ENCODE results near the gene SIGLEC15.
"Not testable (repeated sequence)": the region's sequence is repeated elsewhere in the genome, so short reads cannot be mapped to it uniquely, and the experiment has no call there.

SIGLEC15 gene, protein sequence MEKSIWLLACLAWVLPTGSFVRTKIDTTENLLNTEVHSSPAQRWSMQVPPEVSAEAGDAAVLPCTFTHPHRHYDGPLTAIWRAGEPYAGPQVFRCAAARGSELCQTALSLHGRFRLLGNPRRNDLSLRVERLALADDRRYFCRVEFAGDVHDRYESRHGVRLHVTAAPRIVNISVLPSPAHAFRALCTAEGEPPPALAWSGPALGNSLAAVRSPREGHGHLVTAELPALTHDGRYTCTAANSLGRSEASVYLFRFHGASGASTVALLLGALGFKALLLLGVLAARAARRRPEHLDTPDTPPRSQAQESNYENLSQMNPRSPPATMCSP

DNA sequence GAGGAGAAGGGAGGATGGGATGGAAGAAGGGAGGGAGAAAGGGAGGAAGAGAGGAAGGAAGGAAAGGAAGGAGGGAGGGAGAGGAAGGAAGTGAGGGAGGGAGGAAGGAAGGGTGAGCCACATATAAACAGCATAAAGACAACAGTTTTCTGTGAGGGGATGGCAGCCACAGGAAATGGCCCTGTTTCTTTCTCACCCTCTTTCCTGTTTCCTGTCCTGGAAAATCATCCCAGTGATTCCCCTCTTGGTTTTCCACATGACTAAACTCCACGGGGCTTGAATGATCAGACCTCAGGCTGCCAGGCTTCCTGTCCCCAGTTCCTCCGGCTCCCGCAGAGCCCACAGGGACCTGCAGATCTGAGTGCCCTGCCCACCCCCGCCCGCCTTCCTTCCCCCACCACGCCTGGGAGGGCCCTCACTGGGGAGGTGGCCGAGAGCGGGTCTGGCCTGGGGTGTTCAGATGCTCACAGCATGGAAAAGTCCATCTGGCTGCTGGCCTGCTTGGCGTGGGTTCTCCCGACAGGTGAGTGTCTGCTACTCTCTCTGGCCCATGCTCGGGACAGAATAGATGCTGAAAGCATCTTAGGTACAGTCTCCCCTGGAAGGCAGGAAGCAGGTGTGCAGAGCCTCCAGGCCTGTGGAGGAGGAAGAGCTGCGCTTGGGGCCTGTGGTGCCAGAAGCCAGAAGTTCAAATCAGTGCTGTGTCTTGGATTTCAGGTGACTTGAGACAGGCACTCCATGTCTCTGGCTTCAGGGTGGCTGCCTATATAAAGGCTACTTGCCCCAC lies at the start of gene SIGLEC15:
TSS of gene SIGLEC15 (plus strand) at position 418 of the 787 bp plus-strand sequence. CDS start at position 472, 54 bp downstream.
- no peak for DNase-seq (ENCODE audit: extremely low read depth in 1 of 2, low read depth in 1 of 2)

DNA sequence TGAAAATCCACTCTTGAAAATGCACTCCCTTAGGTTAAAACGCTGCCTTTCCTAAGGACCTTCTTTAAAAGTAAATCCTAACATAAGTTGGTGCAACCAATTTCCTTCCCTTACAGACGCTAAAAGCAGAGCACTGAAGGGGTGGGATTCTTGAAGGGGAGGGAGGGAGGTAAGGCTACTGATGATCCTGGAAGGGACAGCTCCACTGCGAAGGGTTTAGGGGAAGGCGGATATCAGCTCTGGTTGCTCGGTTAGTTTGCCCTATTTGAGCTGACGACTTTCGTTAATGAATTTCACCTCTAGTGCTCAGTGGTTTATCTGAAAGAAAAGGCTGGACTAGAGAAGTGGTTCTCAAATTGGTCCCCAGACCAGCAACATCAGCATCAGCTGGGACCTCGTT lies 49.7 kb upstream of the SIGLEC15 start:
- DNase-seq (ENCODE audit: extremely low read depth in 1 of 2, low read depth in 1 of 2) = no peak

DNA sequence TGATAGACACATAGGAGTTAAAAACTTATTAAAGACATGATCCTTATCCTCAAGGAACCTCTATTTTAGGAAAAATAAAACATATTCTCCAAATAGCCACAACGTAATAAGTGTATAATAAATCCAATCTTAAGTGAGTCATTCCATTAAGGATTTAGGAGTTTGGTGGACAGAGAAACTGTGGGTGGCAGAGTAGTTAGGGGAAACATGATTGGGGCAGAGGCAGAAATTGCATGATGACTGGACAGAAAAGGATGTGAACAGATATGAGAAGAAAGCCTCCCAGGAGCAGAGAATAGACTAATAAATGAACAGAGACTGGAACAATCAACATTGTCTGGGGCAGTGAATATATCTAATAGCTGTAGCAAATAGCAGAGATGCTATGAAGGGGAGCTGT lies 48.1 kb upstream of the SIGLEC15 start:
- no peak for DNase-seq (ENCODE audit: extremely low read depth in 1 of 2, low read depth in 1 of 2)

DNA sequence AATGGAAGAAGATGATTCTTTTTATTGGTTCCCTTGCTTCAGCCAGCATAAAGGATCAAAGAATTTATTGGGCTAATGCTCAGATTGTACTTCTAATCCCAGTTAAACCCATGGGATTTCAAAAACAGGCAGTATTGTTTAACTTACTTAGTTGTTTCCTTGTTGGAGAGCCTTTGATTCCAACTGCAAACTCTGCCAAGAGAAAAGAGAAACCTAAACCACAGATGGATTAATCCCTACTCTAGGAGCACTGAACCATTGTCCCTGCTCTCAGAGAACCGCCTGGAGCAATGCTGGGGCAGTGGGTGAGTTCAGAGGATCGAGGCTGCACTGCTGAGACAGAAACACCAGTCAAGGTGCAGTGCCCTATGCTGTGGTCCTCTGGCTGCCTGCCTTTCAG lies 44.9 kb upstream of the SIGLEC15 start:
- DNase-seq (ENCODE audit: extremely low read depth in 1 of 2, low read depth in 1 of 2) = no peak

DNA sequence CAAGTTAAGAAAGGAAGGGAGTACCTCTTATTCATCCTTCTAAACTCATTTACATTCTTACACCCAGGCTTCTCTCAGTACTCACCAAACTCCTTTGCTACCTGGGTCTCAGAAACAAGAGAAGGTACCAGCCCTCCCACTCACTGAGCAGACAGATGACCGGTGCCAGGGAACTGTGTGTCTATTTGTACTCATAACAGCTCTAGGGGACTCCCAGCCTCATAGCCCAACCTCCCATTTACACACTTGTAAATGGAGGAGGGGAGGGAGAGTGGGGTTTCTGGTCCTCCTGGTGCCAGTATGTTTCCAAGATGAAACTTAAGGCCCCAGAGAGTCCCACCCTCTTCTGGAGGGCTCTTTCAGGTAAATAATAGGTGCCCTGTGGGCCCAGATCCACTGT lies 42.8 kb upstream of the SIGLEC15 start:
- no peak for DNase-seq (ENCODE audit: extremely low read depth in 1 of 2, low read depth in 1 of 2)

DNA sequence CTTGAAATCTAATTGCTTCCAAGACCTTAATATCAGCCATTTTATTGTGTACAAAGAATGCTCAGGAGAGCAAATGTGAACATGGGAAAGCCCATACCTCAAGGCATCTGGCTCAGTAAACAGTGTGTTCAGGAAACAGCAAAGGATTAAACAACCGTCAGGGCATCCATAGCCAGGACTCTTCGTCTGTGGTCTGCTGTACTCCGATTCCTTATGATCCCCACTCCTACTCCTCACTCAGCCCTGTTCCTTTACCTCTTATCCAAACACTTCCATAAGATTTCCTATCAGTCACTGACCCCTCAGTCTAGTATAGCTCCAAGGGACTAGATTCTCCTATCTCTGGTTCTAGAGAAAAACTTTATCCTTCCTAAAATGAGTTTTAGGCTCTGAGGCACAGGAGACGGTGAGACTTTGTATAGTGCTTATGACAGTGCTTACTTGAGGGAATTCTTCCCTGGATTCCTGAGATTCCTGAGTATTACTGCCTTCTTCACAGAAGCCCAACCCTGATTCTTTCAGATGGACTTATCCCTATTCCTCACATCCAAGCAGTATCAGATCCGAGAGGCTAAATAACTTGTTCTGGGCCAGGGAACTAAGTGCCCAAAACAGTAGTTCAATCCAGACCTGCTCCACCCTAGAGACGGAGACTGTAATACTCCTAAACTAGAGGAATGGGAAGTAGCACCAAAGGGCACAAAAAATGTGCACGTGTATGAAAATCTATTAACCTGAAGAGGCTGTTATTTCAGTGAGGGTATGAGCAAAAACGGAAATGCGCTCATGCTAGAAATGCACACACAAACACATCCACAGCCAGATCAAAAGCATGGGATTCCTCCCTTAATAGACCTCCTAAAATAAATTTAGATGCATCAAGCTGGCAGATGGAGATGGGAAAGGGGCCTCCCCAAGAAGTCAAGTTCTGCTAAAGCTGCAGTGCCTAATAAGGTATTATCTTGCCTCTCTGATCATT lies 42.1 kb upstream of the SIGLEC15 start:
- no peak for DNase-seq (ENCODE audit: extremely low read depth in 1 of 2, low read depth in 1 of 2)

DNA sequence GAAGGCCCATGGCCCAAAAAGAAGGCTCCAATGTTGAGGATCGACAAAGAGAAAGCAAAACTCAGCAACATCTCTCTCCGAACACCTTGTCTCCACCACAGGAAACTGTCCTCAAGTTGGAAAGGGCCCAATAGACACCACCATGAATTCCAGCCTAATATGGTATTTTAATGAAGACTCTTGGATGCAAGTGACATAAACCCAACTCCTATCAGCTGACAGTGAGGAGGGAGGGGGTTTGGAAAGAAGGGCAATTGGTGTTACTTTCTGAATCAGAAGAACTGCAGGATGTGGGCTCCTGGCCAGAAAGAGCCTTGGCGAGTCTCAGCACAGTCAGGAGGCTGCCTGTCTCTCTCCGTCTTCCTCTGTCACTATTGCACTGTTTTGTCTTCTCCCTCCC lies 40.3 kb upstream of the SIGLEC15 start:
- DNase-seq (ENCODE audit: extremely low read depth in 1 of 2, low read depth in 1 of 2) = no peak

DNA sequence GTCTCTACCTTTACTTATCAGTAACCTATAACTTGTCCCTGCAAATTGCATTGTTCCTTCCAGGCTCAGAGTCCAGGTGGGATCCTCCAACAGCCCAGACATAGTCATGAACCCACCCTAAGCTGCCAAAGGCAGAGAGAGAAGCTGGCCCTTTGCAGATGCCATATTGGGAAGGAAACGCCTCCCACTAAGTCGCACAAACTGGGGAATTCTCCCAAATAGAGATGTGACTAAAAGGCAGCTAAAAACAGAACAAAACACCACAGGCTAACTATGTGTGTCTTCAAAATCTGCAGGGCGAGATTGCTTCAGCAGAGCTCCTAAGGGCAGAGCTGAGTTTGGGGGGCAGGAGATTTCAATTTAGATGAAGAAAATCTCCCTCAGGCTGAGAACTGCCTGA lies 38.5 kb upstream of the SIGLEC15 start:
- DNase-seq (ENCODE audit: extremely low read depth in 1 of 2, low read depth in 1 of 2) = no peak

DNA sequence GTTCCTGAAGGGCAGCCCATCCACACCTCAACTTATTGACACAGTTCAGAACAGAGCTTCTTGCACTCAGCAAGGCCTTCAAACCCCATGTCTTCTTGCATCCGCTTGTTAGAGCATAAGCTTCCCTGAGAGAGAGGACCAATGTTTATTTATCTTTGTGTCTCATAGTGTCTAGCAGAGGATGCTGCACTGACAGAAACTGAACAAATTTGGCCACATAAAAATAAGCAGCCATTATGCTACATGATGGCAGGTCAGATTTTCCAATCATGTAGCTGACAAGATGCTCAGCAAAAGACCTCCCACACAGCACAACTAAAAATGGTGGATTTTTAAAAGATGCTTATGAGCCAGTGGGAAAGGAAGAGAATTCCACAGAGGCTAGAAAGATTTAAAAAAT lies 38.1 kb upstream of the SIGLEC15 start:
- DNase-seq (ENCODE audit: extremely low read depth in 1 of 2, low read depth in 1 of 2) = no peak

DNA sequence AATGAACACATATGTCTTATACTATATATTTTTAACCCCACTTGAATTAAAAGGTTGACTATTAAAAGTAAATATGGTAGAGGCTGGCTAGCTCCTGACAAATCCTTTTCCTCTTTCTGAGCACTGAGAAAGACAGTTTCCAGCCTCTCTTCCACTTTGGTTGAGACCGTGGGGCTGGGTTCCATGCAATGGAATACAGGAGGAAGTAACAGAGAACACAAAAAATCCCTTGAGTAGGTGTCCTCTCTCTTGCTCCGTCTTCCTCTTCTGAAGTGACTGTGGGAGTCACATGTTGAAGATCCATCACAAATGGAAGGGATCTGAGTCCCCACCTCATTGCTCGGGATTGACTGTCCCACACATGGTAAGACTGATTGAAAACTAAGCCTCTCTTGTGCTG lies 36.6 kb upstream of the SIGLEC15 start:
- DNase-seq (ENCODE audit: extremely low read depth in 1 of 2, low read depth in 1 of 2) = no peak

DNA sequence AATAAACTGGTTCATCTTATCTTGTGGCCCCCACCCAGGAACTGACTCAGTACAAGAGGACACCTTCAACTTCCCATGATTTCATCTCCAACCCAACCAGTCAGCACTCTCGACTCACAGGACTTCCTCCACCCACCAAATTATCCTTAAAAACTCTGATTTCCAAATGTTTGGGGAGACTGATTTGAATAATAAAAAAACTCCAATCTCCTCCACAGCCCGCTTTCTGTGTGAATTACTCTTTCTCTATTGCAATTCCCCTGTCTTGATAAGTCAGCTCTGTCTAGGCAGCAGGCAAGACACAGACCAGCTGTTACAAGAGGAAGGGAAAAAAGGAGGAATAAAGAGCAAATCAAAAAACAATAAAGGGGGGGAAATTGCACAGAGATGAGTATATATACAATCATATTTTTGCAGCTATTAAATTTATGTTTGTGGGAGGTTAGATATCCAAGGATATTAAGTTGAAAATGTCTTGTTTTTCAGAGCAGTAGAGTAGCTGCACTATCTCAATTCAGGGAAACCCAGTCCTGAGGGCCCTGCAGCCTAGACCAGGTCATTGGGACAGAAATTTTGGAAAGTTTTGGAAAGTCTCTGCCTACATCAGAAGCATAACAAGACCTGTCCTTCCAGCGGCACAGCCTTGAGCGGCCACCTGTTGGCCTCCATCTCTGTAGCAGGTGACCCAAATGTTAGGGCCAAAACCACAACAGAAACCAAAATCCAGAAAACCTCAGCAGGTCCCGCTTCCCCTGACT lies 32.8 kb upstream of the SIGLEC15 start:
- no peak for DNase-seq (ENCODE audit: extremely low read depth in 1 of 2, low read depth in 1 of 2)

DNA sequence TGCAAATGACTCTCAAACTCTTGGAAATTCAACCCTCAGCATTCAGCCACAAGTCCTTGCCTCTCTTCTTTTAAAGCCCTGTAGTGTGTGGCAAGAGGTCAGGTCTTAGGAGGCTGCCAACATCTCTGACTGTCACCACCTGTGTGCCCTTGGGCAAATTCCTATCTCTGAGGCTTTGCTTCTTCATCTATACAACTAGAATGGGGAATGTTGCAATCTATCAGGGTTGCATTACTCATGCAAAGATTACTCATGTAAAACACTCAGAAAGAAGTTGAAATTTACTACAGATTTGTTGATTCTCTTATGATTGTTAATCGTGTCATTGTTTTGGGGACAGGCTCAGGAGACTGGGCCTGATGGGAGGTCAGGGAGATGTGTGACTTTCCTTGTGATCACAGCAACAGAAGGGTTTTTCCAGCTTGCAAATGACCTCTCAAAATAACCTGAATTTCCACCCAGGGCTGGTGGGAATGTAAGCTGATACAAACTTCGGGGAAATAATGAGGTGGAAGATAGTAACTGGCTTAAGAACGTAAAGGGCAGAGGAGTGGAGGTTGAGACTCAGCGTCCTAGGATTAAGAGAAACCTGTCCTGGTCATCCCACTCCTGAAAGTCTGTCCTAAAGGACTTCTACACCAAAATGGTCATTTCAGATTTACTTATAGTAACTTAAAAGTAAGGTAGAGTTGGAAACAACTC lies 32.1 kb upstream of the SIGLEC15 start:
- DNase-seq (ENCODE audit: extremely low read depth in 1 of 2, low read depth in 1 of 2) = no peak

DNA sequence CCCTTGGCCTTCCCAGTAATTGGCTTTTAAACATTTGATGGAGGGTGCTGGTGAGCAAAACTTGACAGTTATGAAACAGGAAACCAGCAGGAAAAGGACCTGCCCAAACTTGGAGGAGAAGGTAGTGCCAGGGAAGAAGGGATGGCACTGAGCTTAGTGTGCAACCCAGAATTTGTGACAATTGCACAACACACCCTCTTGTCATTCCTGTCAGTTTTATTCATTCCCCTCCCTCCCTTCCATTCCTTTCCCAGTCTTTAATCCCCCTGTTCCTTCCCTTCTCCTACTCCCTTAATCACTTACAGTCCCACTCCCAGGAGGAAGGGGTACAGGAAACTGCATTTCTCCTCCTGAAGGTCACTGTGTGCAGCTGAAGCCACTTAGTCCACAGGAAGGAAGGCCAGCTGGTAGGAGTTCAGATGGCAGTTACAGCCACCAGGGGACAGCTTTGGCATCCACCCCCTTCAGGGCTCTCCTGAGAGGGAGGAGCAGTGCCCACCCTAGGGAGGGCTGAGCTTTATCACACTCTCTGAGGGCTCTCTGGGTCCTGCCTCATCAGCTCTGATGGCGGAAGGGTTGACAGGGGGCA lies 24.0 kb upstream of the SIGLEC15 start:
- no peak for DNase-seq (ENCODE audit: extremely low read depth in 1 of 2, low read depth in 1 of 2)

DNA sequence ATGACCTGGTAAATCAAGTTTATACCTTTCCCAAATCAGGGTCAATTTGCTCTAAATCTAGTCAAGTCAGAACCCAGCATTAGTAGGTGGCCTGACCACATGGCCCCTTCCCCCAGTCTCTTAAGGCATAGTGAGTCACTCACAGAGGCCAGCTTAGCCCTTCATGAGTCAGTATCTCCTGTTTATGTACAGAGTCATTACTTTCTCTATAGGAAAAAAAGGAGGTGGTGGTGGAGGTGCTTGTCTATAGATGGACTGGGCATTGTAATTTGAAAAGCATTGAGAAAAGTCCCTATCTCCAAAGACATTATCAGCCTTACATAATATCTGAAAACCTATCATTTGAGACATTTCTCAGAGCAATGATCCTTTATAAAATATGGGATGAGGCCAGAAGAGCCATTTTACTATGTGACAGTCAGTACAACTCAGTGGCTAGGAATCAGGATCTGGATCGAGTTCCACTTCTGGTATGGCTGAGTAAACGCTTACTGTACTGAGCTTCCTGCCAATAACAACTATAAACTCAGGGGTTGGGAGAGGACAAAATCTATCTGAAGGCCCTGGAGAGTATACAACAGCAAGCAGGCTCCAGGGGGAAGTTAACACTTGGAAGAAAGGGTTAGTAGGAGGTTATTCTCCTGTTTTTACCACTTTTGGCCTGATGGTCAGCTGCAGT lies 22.5 kb upstream of the SIGLEC15 start:
- peak in 1 of 2 donors; percentile 9 for DNase-seq (ENCODE audit: extremely low read depth in 1 of 2, low read depth in 1 of 2)

DNA sequence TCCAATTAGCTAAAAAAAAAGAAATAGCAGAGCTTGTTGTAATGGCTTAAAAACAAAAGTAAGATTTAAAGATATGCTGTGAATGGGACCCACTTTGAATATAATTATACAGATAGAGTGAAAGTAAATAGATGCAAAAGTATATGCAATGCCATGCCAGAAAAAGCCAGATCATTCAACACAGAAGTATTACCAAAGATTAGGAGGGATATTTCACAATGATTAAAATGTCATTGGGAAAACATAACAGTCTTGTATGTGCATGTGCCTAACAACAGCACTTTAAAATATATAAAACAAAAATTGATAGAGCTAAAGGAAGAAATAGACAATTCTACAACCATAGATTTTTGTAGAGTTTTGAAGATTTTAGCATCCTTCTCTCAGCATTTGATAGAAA lies 19.9 kb upstream of the SIGLEC15 start:
- DNase-seq (ENCODE audit: extremely low read depth in 1 of 2, low read depth in 1 of 2) = no peak

DNA sequence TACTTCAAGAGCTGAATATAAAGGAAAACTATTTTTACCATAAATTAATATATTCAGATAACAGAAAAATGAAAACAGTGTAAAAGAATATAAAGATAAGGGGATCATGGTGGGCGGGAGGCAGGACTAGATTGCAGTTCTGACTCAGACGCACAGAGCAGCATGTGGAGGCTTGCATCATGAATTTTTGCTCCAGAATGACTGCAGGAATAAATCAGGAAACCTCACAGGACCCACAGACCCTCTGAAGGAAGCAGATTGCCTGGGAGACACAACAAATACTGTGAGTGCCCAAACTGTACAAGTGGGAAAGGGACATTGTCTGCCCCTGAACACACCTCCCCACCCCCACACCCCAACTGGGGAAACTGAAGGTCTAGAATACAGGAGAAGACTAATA lies 19.2 kb upstream of the SIGLEC15 start:
- DNase-seq (ENCODE audit: extremely low read depth in 1 of 2, low read depth in 1 of 2) = no peak

DNA sequence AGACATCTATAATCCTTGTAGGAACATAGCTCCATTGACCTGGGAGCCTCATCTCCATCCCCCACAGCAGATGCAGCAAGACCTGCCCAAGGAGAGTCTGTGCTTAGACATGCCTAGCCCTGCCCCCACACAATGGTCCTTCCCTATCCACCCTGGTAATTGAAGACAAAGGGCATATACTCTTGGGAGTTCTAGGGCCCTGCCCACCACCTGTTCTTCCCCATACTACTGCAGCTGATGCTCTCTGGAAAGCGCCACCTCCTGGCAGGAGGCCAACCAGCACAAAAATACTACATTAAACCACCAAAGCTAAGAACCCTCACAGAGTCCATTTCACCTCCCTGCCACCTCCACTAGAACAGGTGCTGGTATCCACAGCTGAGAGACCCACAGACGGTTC lies 18.3 kb upstream of the SIGLEC15 start:
- not testable (repeated sequence) for DNase-seq (ENCODE audit: extremely low read depth in 1 of 2, low read depth in 1 of 2)

DNA sequence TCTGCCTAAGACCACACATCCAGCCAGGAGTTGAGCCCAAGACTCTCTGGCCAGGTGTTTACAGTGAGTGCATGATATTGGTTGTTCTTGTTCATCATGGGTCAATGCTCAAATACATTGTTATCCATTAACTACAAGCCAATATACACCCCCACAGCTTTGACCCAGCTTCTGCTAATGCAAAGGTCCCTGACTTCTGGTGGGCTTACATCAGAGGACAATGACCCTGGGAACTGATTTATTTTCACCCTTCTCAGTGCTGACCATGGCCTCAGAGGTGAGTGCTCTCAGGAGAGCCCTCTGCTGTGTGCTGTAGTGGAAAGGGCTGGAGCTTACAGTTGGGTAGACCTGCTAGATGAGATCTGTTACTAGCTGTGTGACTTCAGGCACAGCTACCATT lies 10.7 kb upstream of the SIGLEC15 start:
- DNase-seq (ENCODE audit: extremely low read depth in 1 of 2, low read depth in 1 of 2) = not testable (repeated sequence)

DNA sequence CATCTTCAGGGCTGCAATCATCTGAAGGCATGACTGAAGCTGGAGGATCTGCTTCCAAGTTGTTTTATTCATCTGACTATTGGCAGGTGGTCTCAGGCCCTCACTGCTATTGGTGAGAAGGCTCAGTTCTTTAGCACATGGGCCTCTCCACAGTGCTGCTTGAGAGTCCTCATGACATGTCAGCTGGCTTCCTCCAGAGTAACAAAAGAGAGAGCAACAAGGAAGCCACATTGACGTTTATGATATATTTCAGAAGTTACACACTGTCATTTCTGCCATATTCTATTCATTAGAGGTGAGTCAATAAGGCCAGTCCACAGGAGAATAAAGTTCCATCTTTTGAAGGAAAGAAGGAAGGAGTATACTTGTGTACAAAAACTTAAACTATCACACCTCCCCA lies 7.9 kb upstream of the SIGLEC15 start:
- DNase-seq (ENCODE audit: extremely low read depth in 1 of 2, low read depth in 1 of 2) = no peak
